AG10803 (cell line): ENCODE results near the gene TEX29.

Source experiments
- DNase-seq: peaks from one replicate; pipeline ENCODE4 v3.0.0; 2010; ENCODE audit warnings: low read depth
- H3K4me3 ChIP-seq: 2 replicates; pipeline ENCODE4 v1.5.1; 2011; ENCODE audit warnings: mild to moderate bottlenecking, low read length, control low read depth
- TF ChIP-seq, protein P1 (sequence below): conservative IDR thresholded peaks from 2 replicates; pipeline ENCODE4 v1.5.1; 2011; ENCODE audit warnings: mild to moderate bottlenecking, low read length, control low read depth, inconsistent platforms

TEX29 gene

DNA sequence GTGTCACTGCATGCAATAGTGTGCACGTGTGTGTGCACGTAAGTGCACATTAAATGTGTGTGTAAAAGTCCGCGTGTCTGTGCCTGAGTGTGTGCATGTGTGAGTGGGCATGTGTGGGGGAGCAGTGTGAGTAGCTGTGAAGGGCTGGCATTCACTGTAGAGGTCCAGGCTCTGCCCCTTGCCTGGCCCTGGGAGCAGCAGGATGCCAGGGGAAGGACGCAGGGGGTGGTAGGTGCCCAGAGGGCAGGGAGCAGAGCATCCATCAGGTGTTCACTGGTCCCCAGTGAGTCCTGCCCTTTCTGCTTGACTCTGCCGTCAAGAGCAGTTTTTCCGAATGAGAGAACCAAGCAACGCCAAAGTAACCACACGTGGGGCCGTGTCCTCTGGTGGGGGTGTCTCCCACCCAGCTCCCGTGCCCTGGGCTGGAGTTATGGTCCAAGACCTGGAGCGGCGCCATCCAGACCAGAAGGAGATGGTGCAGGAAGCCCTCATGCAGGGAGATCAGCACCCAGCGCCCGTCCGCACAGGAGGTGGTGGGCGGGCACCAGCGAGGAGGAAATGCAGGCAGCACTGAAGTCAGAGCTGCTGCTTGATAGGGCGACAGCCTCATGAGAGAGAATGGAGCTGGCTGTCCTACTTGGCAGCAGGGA, 68.5 kb downstream of the TEX29 start:
- H3K4me3 ChIP-seq: no peak overlapping the region
- no peak for DNase-seq
- TF ChIP-seq, protein P1, sequence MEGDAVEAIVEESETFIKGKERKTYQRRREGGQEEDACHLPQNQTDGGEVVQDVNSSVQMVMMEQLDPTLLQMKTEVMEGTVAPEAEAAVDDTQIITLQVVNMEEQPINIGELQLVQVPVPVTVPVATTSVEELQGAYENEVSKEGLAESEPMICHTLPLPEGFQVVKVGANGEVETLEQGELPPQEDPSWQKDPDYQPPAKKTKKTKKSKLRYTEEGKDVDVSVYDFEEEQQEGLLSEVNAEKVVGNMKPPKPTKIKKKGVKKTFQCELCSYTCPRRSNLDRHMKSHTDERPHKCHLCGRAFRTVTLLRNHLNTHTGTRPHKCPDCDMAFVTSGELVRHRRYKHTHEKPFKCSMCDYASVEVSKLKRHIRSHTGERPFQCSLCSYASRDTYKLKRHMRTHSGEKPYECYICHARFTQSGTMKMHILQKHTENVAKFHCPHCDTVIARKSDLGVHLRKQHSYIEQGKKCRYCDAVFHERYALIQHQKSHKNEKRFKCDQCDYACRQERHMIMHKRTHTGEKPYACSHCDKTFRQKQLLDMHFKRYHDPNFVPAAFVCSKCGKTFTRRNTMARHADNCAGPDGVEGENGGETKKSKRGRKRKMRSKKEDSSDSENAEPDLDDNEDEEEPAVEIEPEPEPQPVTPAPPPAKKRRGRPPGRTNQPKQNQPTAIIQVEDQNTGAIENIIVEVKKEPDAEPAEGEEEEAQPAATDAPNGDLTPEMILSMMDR: no peak

DNA sequence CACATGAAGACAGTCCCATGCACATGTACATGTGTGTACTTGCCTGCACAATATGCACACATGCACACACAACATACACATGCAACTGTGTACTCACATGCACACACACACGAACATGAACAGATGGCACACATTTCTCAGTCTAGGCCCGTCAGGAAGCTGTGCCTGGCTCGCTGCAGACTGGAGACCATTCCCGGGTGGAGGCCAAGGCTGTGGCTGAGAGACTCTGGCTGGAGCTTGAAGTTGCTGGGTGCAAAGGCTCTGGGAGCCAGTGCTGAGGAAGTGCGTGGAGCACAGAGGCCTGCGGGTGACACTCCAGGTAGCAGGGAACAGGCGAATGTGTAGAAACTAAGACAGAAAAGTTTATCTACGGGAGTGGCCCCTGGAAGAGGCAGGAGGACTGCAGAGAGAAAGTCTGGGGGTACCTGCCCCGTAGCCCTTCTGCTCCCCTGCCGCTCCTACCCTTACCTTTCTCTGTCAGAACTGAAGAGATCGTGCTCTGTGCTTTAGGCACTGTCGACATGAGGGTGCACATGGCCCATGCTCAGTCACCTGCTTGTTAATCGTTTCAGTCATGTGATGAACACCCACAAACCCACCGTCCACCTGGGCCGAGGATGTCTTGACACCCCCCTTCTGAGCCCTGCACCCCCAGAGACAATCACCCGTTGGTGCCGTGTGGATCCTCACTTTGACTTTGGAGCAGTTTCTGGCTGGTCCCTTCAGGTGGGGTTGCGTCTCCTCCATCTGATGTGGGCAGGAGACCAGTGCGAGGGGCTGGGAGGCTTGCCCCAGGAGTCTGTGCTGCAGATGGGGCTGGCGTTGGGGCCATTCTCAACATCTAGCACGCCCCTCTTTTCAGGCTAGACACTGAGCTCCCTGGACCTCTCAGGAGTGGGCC, 69.4 kb downstream of the TEX29 start:
- H3K4me3 ChIP-seq: no peak overlapping the region
- TF ChIP-seq, protein P1: no peak
- DNase-seq: no peak

DNA sequence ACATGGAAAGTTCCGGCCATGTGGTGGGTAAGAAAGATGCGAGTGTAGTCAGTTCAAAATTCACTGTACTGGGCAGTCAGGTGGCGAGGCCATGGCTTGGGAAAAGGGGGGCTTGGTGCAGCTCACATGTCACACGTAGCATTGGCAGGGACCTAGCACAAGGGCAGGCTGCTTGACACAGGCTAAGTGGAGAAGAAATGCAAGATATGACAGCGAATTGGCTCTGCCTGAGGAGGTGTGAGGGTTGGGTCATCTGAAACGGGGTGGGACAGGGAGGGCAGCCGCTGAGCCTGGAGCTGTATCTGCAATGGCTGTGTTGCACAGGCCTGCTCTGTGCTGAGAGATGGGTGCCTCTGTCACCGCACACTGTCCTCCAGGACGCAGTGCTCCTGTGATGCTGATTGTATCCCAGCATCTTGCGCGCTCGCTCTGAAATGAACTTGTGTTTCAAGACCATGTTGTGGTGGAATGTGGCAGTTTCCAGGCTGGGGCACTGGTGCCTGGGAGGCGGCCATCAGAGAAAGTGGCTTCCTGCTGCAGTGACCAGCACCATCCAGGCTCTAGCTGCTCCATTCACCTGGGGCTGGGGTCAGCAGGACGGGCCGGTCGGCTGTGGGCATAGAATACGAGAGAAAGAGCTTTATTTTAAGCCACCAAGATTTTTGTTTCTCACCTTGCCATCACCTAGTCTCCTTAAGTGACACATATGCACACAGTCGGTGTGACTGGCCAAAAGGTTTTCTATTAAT, 70.3 kb downstream of the TEX29 start:
- H3K4me3 ChIP-seq: no peak overlapping the region
- no peak for DNase-seq
- TF ChIP-seq, protein P1: no peak

DNA sequence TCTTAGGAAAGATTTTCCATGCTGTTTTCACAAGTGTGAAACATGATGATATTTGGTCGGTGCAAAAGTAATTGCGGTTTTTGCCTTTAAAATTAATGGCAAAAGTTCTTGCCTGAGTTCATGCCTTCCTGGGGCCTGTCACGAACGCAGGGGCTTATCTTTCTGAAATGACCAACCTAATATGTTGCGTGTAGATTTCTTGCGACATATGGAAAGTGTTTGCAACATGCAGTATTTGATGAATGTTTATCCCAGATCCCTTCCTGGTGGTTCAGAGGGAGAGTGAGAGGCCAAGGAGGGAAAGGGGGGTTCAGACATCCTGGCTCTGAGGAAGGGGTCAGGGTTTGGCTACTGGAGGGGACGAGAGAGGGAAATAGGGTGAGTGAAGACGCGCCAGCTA, 72.0 kb downstream of the TEX29 start:
- no peak overlapping the region for H3K4me3 ChIP-seq
- no peak for DNase-seq
- TF ChIP-seq, protein P1: no peak

DNA sequence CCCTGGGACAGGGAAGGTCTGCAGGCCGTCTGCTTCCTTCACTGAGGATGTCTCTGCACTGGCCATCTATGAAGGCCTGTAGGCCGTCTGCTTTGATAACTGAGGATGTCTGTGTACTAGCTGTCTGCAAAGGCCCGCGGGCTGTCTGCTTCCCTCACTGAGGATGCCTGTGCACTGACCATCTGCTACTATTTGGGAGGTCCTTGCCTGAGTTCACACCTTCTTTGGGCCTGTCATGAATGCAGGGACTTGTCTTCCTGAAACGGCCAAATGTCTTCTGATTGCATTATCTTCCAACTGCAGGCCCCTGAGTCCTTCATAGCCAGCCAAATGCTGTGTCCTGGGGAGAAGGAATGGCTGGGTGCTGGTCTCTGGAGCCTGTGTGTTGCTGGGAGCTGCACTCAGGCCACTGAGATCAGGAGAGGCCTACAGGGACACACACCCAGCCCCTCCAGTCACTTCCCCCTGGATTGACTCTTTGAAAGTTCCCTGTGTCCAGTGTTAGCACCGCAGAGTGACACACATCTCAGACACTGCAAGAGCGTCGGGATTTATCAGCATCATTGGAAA, 72.9 kb downstream of the TEX29 start:
- H3K4me3 ChIP-seq: no peak overlapping the region
- no peak for DNase-seq
- TF ChIP-seq, protein P1: no peak
